Skeletal muscle satellite cell (primary cell): Measurements from ENCODE around the gene MEGF9.

Experiments
- H3K27me3 ChIP-seq: 2 replicates; pipeline ENCODE4 v1.7.0; 2013; ENCODE audit warnings: low read length; ENCODE audit not compliant: control insufficient read depth, insufficient read depth
- H3K36me3 ChIP-seq: 2 replicates; pipeline ENCODE4 v1.7.0; 2013; ENCODE audit warnings: mild to moderate bottlenecking, control low read depth, low read length; ENCODE audit not compliant: insufficient read depth
- H3K4me1 ChIP-seq: 2 replicates; pipeline ENCODE4 v1.7.0; 2013; ENCODE audit warnings: low read length; ENCODE audit not compliant: control insufficient read depth, insufficient read depth
- H3K4me2 ChIP-seq: 2 replicates; pipeline ENCODE4 v1.7.0; 2013; ENCODE audit warnings: mild to moderate bottlenecking, low read length
- H3K4me3 ChIP-seq: 2 replicates; pipeline ENCODE4 v1.7.0; 2013; ENCODE audit warnings: low read length
- H3K9ac ChIP-seq: 2 replicates; pipeline ENCODE4 v1.7.0; 2013; ENCODE audit warnings: mild to moderate bottlenecking, low read depth, low read length, moderate library complexity
- H3K9me3 ChIP-seq: replicated peaks from 2 replicates; pipeline ENCODE4 v1.7.0; 2013; ENCODE audit warnings: mild to moderate bottlenecking, control low read depth, low read length

The MEGF9 gene

DNA sequence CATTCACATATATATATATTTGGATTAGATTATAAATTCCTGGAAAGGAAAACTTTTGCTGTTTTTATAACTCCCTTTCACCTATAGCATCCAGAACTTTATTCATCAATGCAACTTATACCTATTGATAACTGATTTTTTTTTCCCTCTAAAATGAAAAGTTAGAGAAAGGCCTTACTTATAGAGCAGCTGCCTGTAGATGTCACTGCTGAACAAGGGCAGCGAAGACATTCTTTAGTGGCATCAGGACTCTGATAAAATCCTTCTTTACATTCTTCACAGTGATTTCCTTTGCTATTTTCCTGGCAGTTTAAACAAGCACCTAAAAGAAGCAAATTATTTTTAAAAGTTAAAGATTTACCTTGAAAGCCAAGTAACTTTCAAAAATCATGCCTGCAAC is 102.1 kb downstream of the MEGF9 start:
- H3K36me3 ChIP-seq = peaks cover 3% of the 10 kb centered on the region
- H3K4me3 ChIP-seq = no peak overlapping the region
- H3K9me3 ChIP-seq = no peaks in the 10 kb centered on the region
- peaks cover 17% of the 10 kb centered on the region for H3K4me1 ChIP-seq
- no peak overlapping the region for H3K4me2 ChIP-seq
- H3K27me3 ChIP-seq = no peaks in the 10 kb centered on the region
- no peak overlapping the region for H3K9ac ChIP-seq

DNA sequence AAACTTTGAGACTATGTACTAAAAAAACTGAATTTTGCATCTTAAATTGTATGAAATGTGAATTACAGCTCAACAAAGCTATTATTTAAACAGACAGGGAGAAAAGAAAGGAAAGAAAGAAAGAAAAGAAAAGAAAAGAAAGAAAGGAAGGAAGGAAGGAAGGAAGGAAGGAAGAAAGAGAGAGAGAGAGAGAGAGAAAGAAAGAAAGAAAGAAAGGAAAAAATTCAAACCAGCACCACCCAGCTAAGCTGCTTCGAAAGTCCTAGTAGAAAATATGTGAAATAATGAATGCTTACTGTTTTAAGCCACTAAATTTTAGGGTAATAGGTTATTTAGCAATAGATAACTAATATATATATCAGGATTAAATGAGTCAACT is 102.6 kb downstream of the MEGF9 start:
- H3K9ac ChIP-seq = no peak overlapping the region
- H3K4me2 ChIP-seq = no peak overlapping the region
- H3K4me3 ChIP-seq = no peak overlapping the region
- H3K36me3 ChIP-seq = peaks cover 3% of the 10 kb centered on the region
- no peaks in the 10 kb centered on the region for H3K9me3 ChIP-seq
- no peaks in the 10 kb centered on the region for H3K27me3 ChIP-seq
- peaks cover 12% of the 10 kb centered on the region for H3K4me1 ChIP-seq

DNA sequence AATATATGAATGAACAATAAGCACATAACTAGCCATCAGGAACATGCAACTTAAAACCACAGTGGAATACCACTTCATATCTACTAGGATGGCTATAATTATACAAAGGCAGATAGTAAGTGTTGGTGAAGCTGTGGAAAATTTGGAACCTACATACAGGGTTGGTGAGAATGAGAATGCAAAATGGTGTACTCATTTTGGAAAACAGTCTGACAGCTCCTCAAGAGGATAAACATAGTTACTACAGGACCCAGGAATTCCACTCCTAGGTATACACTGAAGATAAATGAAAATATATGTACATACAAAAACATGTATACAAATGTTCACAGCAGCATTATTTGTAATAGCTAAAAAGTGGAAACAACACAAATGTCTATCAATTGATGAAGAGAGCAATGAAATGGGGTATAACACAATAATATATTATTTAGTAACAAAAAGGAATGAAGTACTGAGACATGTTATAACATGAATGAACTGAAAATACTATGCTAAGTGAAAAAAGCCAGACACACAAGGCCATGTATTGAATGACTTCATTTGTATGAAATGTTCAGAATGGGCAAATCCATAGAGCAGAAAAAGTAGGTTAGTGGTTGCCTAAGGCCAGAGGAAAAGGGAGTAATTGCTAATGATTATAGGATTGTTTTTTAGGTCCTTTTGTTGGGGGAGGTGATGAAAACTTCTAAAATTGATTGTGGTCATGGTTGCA is 103.1 kb downstream of the MEGF9 start:
- H3K9me3 ChIP-seq = no peaks in the 10 kb centered on the region
- no peaks in the 10 kb centered on the region for H3K27me3 ChIP-seq
- no peak overlapping the region for H3K4me2 ChIP-seq
- H3K36me3 ChIP-seq = peaks cover 3% of the 10 kb centered on the region
- peaks cover 11% of the 10 kb centered on the region for H3K4me1 ChIP-seq
- H3K4me3 ChIP-seq = no peak overlapping the region
- no peak overlapping the region for H3K9ac ChIP-seq

DNA sequence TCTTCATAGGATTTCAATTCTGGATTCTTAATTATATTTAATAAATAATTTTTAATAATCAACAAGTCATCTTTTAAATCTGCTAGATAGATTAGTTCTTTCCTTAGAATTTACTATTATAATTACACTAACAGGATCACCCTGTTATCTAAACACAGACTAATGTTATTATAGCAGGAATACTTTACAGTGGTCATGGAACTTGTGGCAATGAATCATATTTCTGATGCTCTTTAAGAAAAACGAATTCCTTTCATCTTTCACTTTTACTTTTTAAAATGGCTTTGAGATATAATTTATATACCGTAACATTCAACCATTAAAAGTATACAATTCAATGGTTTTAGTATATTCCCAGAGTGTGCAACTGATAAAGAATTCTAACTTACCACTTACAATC is 104.6 kb downstream of the MEGF9 start:
- Histone ChIP-seq H3K27me3 (no peaks in the 10 kb centered on the region), H3K4me1 (peaks cover 11% of the 10 kb centered on the region), H3K9ac (no peak overlapping the region), H3K4me3 (no peak overlapping the region), H3K36me3 (peaks cover 3% of the 10 kb centered on the region), H3K9me3 (no peaks in the 10 kb centered on the region), H3K4me2 (no peak overlapping the region)

DNA sequence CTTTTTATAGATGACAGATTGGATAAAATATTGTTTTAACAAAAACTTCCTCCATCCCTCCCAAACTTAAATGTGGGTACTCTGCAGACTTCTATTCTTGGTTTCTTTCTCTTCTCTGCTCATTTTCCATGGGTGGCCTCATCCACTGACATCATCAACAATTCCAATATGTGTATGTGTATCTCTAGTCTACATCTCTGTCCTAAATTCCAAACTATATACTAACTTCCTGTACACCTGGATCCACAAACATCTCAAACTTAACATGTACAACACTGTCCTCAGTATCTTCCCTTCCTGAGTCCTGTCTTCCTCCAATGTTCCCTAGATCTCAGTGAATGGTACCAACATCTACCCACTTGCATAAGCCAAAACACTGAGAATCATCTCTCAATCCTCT is 105.8 kb downstream of the MEGF9 start:
- no peaks in the 10 kb centered on the region for H3K27me3 ChIP-seq
- peaks cover 3% of the 10 kb centered on the region for H3K36me3 ChIP-seq
- no peak overlapping the region for H3K4me2 ChIP-seq
- no peaks in the 10 kb centered on the region for H3K9me3 ChIP-seq
- no peak overlapping the region for H3K4me3 ChIP-seq
- no peak overlapping the region for H3K9ac ChIP-seq
- H3K4me1 ChIP-seq = peaks cover 11% of the 10 kb centered on the region

DNA sequence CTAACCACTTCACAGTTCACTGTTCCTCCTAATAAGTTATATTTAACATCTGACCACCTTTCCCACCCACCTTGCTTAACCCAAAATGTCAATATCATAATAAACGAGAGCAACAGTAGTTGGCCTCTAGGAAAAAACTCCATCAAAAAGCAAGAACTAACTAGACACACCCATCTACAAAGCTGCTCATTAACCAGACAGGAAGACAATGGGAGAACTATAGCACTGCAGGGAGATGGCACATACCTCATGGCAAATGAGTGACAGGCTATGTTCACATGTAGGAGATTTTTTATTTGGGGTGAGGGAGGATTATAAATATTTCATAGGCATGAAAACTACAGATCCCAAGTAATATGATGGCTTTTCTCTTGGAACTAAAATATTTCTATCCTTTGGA is 110.7 kb downstream of the MEGF9 start:
- no peaks in the 10 kb centered on the region for H3K27me3 ChIP-seq
- H3K36me3 ChIP-seq = peaks cover 3% of the 10 kb centered on the region
- H3K9ac ChIP-seq = no peak overlapping the region
- H3K4me3 ChIP-seq = no peak overlapping the region
- H3K4me2 ChIP-seq = no peak overlapping the region
- H3K9me3 ChIP-seq = no peaks in the 10 kb centered on the region
- H3K4me1 ChIP-seq = peaks cover 13% of the 10 kb centered on the region

DNA sequence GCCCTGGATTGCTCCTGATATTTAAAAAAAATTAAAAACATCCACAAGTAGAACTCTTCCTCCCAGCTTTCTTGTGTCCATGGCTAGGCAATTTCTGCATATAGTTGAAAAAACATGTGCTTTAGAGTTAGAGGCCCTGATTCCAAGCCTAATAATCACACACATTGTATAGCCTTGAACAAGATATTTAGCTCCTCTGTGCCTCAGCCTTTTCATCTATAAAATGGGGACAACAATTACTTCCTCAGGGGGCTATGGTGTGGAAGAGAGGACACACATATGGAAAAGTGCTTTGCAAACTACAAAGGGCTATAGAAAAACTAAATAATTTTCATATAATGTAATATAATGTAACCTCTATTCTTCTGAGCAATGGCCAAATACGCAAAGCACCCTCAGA is 111.3 kb downstream of the MEGF9 start:
- H3K4me2 ChIP-seq = no peak overlapping the region
- no peak overlapping the region for H3K9ac ChIP-seq
- no peak overlapping the region for H3K4me3 ChIP-seq
- H3K4me1 ChIP-seq = peaks cover 10% of the 10 kb centered on the region
- H3K27me3 ChIP-seq = no peaks in the 10 kb centered on the region
- peaks cover 3% of the 10 kb centered on the region for H3K36me3 ChIP-seq
- H3K9me3 ChIP-seq = no peaks in the 10 kb centered on the region

DNA sequence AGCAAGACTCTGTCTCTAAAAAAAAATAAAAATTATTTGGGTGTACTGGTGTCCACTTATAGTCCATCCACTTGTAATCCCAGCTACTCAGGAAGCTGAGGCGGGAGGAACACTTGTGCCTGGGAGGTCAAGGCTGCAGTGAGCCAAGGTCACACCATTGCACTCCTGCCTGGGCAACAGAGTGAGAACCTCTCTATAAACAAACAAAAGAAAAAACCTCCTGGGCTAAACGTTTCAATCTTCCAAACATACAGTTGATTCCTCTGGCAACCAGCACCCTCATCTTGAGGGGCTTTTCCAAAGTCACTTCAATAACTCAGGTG is 120.4 kb downstream of the MEGF9 start:
- Histone ChIP-seq H3K9ac (no peak overlapping the region), H3K4me3 (no peak overlapping the region), H3K36me3 (no peaks in the 10 kb centered on the region), H3K4me1 (peaks cover 4% of the 10 kb centered on the region), H3K4me2 (no peak overlapping the region), H3K9me3 (no peaks in the 10 kb centered on the region), H3K27me3 (no peaks in the 10 kb centered on the region)

DNA sequence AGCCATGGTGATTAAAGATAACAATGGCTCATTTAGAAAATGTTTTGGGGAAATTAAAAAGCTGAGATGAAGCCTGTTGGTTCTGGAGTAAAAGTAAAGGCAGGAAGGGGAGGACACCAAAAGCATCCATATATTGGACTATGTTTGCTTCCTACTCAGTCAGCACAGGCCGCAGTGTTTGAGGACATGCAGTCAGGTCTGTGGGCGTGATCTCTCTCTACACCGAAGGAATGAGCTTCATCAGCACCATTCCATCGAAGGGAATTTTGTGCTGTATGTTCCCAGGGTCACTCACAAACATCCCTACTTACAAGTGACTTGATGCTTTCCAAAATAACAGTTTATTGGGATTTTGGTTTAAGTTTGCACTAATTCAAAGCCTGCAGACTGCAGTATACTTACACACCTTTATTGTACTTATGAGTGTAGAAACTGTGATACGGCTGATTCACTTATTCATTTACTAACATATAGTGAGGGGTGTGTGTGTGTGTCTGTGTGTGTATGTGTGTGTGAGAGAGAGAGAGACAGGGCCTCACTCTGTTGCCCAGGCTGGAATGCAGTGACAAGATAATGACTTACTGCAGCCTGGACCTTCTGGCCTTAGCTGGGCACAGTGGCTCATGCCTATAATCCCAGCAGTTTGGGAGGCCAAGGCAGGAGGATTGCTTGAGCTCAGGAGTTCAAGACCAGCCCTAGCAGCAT is 120.9 kb downstream of the MEGF9 start:
- H3K9me3 ChIP-seq = no peaks in the 10 kb centered on the region
- no peaks in the 10 kb centered on the region for H3K4me1 ChIP-seq
- no peaks in the 10 kb centered on the region for H3K36me3 ChIP-seq
- no peaks in the 10 kb centered on the region for H3K27me3 ChIP-seq
- H3K4me2 ChIP-seq = no peak overlapping the region
- no peak overlapping the region for H3K9ac ChIP-seq
- no peak overlapping the region for H3K4me3 ChIP-seq

DNA sequence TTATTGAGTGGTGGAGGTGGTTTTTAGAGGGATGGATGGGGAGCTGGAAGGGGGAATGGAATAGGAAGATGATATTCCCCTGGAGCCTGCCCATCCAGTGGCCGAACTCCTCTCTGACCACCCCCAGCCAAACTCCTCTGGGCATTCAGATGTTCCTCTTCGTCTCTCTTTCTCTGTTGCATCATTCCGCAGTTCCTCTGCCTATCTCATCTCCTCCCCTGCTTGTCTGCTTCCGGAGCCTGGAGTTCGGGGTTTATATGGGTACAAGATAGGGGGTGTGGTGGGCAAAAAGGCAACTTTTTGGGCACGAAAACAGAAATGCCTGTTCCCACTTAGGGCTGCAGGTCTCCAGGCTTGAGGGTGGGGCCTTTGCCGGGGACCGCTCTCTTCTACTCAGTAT is 122.1 kb downstream of the MEGF9 start:
- H3K36me3 ChIP-seq = no peaks in the 10 kb centered on the region
- H3K4me3 ChIP-seq = no peak overlapping the region
- H3K4me1 ChIP-seq = no peaks in the 10 kb centered on the region
- H3K27me3 ChIP-seq = no peaks in the 10 kb centered on the region
- H3K4me2 ChIP-seq = no peak overlapping the region
- H3K9ac ChIP-seq = no peak overlapping the region
- no peaks in the 10 kb centered on the region for H3K9me3 ChIP-seq

DNA sequence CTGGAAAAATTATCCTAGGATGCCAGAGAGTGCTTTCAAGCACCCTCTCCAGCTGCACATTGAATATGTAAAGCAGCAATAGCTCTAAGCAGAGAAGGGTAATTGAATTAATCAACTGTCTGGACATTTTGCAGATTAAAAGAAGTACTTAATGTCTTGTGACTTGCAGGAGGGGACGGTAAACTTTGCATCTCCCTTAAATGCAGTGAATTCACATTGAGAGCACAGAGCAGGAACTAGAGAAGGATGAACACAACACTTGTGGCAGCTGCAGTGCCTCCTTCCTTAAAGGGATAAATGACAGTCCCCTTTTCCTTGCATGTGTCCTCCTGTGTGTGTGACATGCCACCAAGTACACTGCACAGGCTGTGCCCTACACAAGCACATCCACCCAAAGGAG is 126.9 kb downstream of the MEGF9 start:
- no peak overlapping the region for H3K9ac ChIP-seq
- no peaks in the 10 kb centered on the region for H3K36me3 ChIP-seq
- no peaks in the 10 kb centered on the region for H3K27me3 ChIP-seq
- H3K9me3 ChIP-seq = no peaks in the 10 kb centered on the region
- no peak overlapping the region for H3K4me2 ChIP-seq
- H3K4me3 ChIP-seq = no peak overlapping the region
- peaks cover 11% of the 10 kb centered on the region for H3K4me1 ChIP-seq

DNA sequence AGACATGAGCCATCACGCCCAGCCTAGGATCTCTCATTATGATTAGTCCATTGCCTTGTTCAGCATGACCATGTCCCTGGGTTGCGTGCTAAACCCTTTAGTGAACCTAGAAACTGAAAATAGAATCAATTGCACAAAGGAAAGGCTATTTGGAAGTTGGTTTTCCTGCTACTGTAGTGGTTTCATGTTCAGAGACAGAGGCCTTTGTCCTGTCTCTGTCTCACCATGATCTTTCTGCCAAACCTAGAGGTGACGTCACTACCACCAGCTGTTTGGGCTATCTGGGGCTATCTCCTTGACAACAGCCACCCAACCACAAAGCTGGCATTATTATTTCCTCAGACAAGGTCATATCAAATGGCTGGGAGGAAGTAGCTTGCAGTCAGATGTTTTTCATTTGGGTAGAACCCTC is 130.3 kb downstream of the MEGF9 start:
- peak overlapping the region; percentile 60 for H3K4me2 ChIP-seq
- no peak overlapping the region for H3K4me3 ChIP-seq
- no peaks in the 10 kb centered on the region for H3K36me3 ChIP-seq
- H3K9me3 ChIP-seq = no peaks in the 10 kb centered on the region
- peak overlapping the region; percentile 33 for H3K9ac ChIP-seq
- peaks cover 19% of the 10 kb centered on the region for H3K4me1 ChIP-seq
- no peaks in the 10 kb centered on the region for H3K27me3 ChIP-seq
